K562 (cell line): ENCODE measurements around the gene SPI1. TPM values are rescaled to one million over a fixed set of nuclear protein-coding genes. Genes with fewer than 3 reads are reported as not detected.

Experiments
- C11orf30 ChIP-seq: fragments of 450-650 bp; IDR thresholded peaks from 2 replicates; pipeline ENCODE4 v1.6.1; 2016; ENCODE audit warnings: low read depth, mild to moderate bottlenecking
- DMBX1 ChIP-seq: fragments of 250-450 bp; sonication (Bioruptor Pico); IDR thresholded peaks from 2 replicates; pipeline ENCODE4 v1.8.0; 2022; ENCODE audit warnings: inconsistent platforms, mild to moderate bottlenecking, moderate library complexity, borderline replicate concordance
- ILF3 ChIP-seq: fragments of 450-650 bp; IDR thresholded peaks from 2 replicates; pipeline ENCODE4 v1.6.1; 2018; ENCODE audit warnings: antibody characterized with exemption, mild to moderate bottlenecking, moderate library complexity, borderline replicate concordance
- KAT8 ChIP-seq: fragments of 450-650 bp; IDR thresholded peaks from 2 replicates; pipeline ENCODE4 v1.6.1; 2016; ENCODE audit warnings: low read depth, mild to moderate bottlenecking
- MAZ ChIP-seq, 2 experiments: fragments of 450-650 bp in 1 of 2; sonication (generic) in 1 of 2; formaldehyde crosslinking; IDR thresholded peaks in 1 of 2; conservative IDR thresholded peaks in 1 of 2; 2 replicates each; pipeline versions ENCODE4 v1.4.0 to v1.5.0; 2020; ENCODE audit warnings: mild to moderate bottlenecking in 1 of 2, missing genetic modification reagents in 1 of 2
- NEUROD1 ChIP-seq: fragments of 150-350 bp; IDR thresholded peaks from 2 replicates; pipeline ENCODE4 v1.6.1; 2014; ENCODE audit warnings: borderline replicate concordance, low read length, low read depth; ENCODE audit not compliant: partially characterized antibody
- RBFOX2 ChIP-seq: fragments of 200-400 bp; formaldehyde crosslinking; IDR thresholded peaks from 2 replicates; pipeline ENCODE4 v1.6.1; 2017; ENCODE audit warnings: low read depth, mild to moderate bottlenecking, low read length, moderate library complexity
- RFX5 ChIP-seq: IDR thresholded peaks from 2 replicates; pipeline ENCODE4 v1.6.1; 2011; ENCODE audit warnings: low read depth, mild to moderate bottlenecking, improper control_type of control experiment, low read length
- RHOXF2B ChIP-seq: fragments of 250-450 bp; sonication (Bioruptor Pico); conservative IDR thresholded peaks from 2 replicates; pipeline ENCODE4 v1.5.1; 2021
- SMARCC2 ChIP-seq: fragments of 450-650 bp; IDR thresholded peaks from 2 replicates; pipeline ENCODE4 v1.6.1; 2017; ENCODE audit warnings: antibody characterized with exemption, moderate library complexity, mild to moderate bottlenecking, low read depth
- SPI1 ChIP-seq: IDR thresholded peaks from 2 replicates; pipeline ENCODE4 v1.6.1; 2011; ENCODE audit warnings: low read depth, low read length, control low read depth, borderline replicate concordance
- TRIM24 ChIP-seq, 2 experiments: fragments of 450-650 bp; IDR thresholded peaks; 2 replicates each; pipeline ENCODE4 v1.6.1; 2016
- ZNF124 ChIP-seq: sonication (generic); formaldehyde crosslinking; IDR thresholded peaks from 2 replicates; pipeline ENCODE4 v1.8.1; 2022; ENCODE audit warnings: missing genetic modification reagents
- ZNF212 ChIP-seq: fragments of 450-650 bp; formaldehyde crosslinking; IDR thresholded peaks from 2 replicates; pipeline ENCODE4 v1.4.0; 2020; ENCODE audit warnings: mild to moderate bottlenecking
- ZNF232 ChIP-seq: sonication (generic); formaldehyde crosslinking; IDR thresholded peaks from 2 replicates; pipeline ENCODE4 v1.8.0; 2022; ENCODE audit warnings: mild to moderate bottlenecking, missing genetic modification reagents
- ZNF274 ChIP-seq: IDR thresholded peaks from 2 replicates; pipeline ENCODE4 v1.6.1; 2011; ENCODE audit warnings: low read depth, mild to moderate bottlenecking, low read length, moderate library complexity, borderline replicate concordance
- polyA plus RNA-seq, 8 experiments: library from polyadenylated mRNA; depleted of rRNA in 4 of 8; stranded (reverse) in 5 of 8; unstranded in 3 of 8; fragments of >200 nt; fragmentation: Nextera tagmentation in 2 of 8; fragmentation: Illumina TruSeq in 1 of 8; extraction: Ambion mirVana in 2 of 8; extraction: Trizol in 1 of 8; gene quantifications; 2 replicates each; pipeline versions ENCODE4 v1.2.1 to v1.2.3, GENCODE V29; 2011 to 2014; ENCODE audit warnings: inconsistent platforms in 1 of 8, missing spikeins in 1 of 8
- total RNA-seq, 7 experiments: library from RNA; depleted of rRNA in 6 of 7; stranded (reverse); fragments of >200 nt in 6 of 7; fragmentation: Illumina TruSeq in 2 of 7; extraction: Trizol in 2 of 7; gene quantifications; 2 replicates each; pipeline versions ENCODE4 v1.2.1 to v1.2.3, GENCODE V29; 2011 to 2021; ENCODE audit warnings: low replicate concordance in 1 of 7
- TF ChIP-seq, protein P1 (sequence below): fragments of 250-450 bp; sonication (Bioruptor Pico); IDR thresholded peaks from 2 replicates; pipeline ENCODE4 v1.4.0; 2020
- TF ChIP-seq, protein P2 (sequence below): fragments of 250-450 bp; sonication (Bioruptor Pico); IDR thresholded peaks from 2 replicates; pipeline ENCODE4 v1.8.0; 2021; ENCODE audit warnings: moderate library complexity, mild to moderate bottlenecking, inconsistent platforms
- TF ChIP-seq, protein P3 (sequence below): fragments of 250-450 bp; sonication (Bioruptor Pico); IDR thresholded peaks from 2 replicates; pipeline ENCODE4 v1.5.1; 2021; ENCODE audit warnings: mild to moderate bottlenecking
- TF ChIP-seq, protein P4 (sequence below): fragments of 250-450 bp; sonication (Bioruptor Pico); IDR thresholded peaks from 2 replicates; pipeline ENCODE4 v1.5.0; 2021; ENCODE audit warnings: mild to moderate bottlenecking, moderate library complexity
- TF ChIP-seq, protein P5 (sequence below): fragments of 450-650 bp; IDR thresholded peaks from 2 replicates; pipeline ENCODE4 v1.6.1; 2016

Gene SPI1
- total and polyA plus RNA-seq, 9 of the 15 experiments (the other 6 are each of a cell fraction or from before 2014, with no cell fraction given), result 0.10 to 33.7 (median 10.3) TPM

DNA sequence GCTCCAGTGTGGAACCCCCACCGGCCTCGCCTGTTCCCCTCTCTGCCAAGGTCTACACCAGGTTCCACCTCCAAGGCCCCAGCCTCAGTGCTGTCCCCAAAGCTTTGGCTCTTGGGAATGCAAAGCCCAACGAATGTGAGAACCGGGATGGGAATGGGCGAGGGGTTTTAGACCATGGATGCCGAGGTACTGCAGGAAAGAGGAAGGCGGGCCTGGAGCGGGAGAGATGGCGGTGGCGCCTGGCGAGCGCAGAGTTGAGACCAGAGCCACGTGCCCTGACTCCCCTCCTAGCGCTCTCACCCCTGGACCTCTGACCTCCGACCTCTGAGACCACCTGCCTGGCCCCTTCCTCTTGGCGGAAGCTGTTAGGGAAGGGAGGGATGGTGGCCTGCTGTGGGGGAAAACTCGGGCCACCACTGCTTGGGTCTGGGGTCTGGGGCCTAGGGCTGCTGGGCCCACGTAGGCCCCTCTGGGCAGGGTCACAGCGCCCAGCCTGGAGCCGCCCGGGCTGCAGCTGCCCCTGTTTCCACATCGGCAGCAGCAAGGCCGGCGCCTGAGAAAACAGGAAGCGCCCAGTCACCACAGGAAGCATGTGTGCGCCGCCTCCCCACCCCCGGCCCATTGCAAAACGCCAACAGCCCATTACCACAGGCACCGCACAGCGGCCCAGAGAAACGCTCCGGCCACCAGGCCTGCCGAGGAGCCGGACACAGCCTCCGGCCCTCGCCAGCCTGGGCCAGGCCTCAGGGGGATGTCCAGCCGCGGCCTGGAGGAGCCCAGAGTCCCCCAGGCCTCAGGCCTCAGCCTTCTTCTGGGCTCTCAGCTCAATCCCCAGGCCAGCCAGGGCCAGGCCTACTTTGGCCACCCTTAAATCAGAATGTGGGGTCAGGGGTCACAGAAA lies 16.2 kb upstream of the SPI1 start (continued):
- TF ChIP-seq SMARCC2 (no peak), MAZ (CRISPR knock-in tag; conservative IDR thresholded peaks at IDR 0.05 in 1 of 2, IDR thresholded peaks at IDR 0.05 in 1 of 2) (peak in 1 of 2 experiments; percentile 63; a peak in 3 of 4 replicates), RBFOX2 (peak; percentile 79), ZNF124 (CRISPR knock-in tag) (no peak), DMBX1 (CRISPR knock-in tag) (peak; percentile 78), ZNF212 (no peak), KAT8 (no peak), RFX5 (no peak), ZNF232 (CRISPR knock-in tag) (no peak), ZNF274 (no peak; the same call in 1 of the 2 replicates), TRIM24 (IDR thresholded peaks at IDR 0.05) (peak; percentile 43 to 62; a peak in 1 of 4 replicates), NEUROD1 (no peak), SPI1 (peak; percentile 96), ILF3 (no peak), RHOXF2B (CRISPR knock-in tag) (no peak), C11orf30 (0 out of 2 replicates have a peak, but pooled peaks have one; percentile 7)
- TF ChIP-seq, protein P1, sequence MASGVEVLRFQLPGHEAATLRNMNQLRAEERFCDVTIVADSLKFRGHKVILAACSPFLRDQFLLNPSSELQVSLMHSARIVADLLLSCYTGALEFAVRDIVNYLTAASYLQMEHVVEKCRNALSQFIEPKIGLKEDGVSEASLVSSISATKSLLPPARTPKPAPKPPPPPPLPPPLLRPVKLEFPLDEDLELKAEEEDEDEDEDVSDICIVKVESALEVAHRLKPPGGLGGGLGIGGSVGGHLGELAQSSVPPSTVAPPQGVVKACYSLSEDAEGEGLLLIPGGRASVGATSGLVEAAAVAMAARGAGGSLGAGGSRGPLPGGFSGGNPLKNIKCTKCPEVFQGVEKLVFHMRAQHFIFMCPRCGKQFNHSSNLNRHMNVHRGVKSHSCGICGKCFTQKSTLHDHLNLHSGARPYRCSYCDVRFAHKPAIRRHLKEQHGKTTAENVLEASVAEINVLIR, result no peak
- TF ChIP-seq, protein P2, sequence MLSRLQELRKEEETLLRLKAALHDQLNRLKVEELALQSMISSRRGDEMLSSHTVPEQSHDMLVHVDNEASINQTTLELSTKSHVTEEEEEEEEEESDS (CRISPR knock-in tag), result no peak
- TF ChIP-seq, protein P3, sequence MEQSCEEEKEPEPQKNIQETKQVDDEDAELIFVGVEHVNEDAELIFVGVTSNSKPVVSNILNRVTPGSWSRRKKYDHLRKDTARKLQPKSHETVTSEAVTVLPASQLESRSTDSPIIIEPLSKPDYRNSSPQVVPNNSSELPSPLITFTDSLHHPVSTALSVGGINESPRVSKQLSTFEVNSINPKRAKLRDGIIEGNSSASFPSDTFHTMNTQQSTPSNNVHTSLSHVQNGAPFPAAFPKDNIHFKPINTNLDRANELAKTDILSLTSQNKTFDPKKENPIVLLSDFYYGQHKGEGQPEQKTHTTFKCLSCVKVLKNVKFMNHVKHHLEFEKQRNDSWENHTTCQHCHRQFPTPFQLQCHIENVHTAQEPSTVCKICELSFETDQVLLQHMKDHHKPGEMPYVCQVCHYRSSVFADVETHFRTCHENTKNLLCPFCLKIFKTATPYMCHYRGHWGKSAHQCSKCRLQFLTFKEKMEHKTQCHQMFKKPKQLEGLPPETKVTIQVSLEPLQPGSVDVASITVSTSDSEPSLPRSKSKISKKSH (CRISPR knock-in tag), result no peak
- TF ChIP-seq, protein P4, sequence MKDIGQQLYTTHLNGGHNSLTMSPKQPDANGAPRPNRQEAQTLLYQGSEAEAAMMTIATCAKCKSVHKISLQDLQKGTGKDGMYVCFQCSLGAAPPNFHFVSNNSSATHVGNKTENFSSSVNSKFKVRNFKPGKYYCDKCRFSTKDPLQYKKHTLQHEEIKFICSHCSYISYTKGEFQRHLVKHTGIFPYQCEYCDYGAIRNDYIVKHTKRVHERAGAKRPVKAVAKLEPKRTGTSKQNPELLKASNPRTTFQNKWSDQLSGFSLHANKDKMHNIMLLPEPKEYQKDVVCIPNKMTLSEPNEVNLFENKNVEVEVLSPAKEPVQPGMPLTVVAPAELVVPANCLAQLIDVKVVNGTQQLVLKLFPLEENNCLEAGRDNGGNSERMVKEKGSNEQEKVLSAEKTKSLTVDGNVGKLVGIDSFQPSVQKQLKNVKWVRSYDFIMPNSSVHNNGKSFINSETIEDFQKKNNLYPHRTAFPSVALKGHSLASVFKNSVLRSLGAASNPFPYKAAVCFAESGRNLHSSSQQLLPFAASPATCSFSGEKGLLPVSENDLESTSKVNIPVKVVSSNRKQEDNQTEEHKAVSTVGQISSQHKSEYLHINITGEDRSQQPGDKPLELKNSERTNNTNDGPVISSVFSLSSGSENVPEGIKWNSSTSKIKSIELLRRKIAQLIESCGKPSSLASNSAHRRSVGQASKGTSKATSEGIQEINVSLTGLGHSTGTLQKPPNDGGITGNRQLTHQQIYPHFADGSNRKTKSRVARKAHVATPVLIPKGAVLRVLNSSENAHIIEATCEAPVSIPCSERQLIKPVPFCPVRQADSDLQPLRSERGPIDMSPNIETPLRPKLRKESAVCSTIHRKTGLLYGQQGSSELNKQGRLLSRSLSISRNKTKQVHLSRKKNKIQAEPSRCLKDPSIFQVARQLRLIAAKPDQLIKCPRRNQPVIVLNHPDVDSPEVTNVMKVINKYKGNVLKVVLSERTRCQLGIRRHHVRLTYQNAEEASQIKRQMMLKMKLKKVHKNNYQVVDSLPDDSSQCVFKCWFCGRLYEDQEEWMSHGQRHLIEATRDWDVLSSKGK (CRISPR knock-in tag), result no peak
- TF ChIP-seq, protein P5, sequence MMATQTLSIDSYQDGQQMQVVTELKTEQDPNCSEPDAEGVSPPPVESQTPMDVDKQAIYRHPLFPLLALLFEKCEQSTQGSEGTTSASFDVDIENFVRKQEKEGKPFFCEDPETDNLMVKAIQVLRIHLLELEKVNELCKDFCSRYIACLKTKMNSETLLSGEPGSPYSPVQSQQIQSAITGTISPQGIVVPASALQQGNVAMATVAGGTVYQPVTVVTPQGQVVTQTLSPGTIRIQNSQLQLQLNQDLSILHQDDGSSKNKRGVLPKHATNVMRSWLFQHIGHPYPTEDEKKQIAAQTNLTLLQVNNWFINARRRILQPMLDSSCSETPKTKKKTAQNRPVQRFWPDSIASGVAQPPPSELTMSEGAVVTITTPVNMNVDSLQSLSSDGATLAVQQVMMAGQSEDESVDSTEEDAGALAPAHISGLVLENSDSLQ, result no peak
